Measurements from ENCODE around the gene C12orf57.

DNA sequence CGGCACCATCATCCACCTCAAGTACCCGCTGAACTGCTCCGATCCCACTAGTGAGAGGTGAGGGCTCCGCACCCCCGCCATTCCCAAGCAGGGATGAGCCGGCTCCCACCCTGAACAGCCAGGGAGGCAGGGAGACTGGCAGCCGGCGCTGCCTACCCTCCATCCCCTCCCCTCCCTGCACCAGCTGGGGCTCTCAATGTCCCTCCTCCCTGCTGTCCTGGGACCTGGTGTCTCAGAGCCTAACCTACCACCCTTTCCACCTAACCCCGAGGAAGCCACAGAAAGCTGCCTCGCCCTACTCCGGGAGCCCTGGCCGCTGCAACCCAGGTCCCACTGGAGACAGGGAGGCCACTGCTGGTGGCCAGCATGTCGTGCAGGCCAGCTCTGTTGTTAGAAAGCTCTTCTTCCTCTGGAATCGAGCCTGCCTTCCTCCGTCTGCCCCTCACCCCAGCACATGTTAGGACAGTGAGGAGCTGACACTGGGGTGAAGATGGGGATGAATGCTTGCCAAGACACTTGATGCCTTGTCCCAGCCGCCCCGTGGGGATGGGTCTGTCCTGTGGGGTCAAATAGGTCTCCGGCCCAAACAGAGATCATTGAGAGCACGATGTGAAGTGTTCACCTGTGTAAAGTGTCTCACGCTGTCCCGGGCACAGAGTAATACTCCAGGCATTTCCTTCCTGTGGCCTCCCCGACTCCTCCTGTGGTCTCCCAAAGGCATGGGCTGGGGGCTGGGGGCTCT lies 8.5 kb downstream of the C12orf57 start:
- TF ChIP-seq, protein P1, sequence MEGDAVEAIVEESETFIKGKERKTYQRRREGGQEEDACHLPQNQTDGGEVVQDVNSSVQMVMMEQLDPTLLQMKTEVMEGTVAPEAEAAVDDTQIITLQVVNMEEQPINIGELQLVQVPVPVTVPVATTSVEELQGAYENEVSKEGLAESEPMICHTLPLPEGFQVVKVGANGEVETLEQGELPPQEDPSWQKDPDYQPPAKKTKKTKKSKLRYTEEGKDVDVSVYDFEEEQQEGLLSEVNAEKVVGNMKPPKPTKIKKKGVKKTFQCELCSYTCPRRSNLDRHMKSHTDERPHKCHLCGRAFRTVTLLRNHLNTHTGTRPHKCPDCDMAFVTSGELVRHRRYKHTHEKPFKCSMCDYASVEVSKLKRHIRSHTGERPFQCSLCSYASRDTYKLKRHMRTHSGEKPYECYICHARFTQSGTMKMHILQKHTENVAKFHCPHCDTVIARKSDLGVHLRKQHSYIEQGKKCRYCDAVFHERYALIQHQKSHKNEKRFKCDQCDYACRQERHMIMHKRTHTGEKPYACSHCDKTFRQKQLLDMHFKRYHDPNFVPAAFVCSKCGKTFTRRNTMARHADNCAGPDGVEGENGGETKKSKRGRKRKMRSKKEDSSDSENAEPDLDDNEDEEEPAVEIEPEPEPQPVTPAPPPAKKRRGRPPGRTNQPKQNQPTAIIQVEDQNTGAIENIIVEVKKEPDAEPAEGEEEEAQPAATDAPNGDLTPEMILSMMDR (IDR thresholded peaks at IDR 0.05; ENCODE audit: insufficient read depth, low read length), result no peak
- peak; percentile 4; the same call in 1 of the 2 replicates for TF ChIP-seq POLR2AphosphoS5 (IDR thresholded peaks at IDR 0.05; ENCODE audit: low read depth)
- no peak for TF ChIP-seq SPI1 (IDR thresholded peaks at IDR 0.05; ENCODE audit: borderline replicate concordance, low read depth)
